Psoas muscle (tissue), 8 donors: ENCODE results near the gene EPHA2. TPM values are rescaled to one million over a fixed set of nuclear protein-coding genes. Genes with fewer than 3 reads are reported as not detected.
A peak's percentile ranks its signal among the peaks of the same experiment; 100 is the strongest.
"Not testable (repeated sequence)": the region's sequence is repeated elsewhere in the genome, so short reads cannot be mapped to it uniquely, and the experiment has no call there.

Source experiments
- ATAC-seq, 4 donors: fragments of 200-7000 bp; cut with Tn5 transposase; one replicate each; pipeline ENCODE4 v1.9.1; 2020; ENCODE audit warnings: moderate library complexity in 3 of 4, mild to moderate bottlenecking in 2 of 4
- DNase-seq, 2 donors: peaks; one replicate each; pipeline ENCODE4 v3.0.0-alpha.2; 2020
- H3K27ac ChIP-seq: fragments of 200-600 bp; one replicate; pipeline ENCODE4 v1.8.0; 2022
- H3K27me3 ChIP-seq, 3 donors: fragments of 200-600 bp in 1 of 3; one replicate each; pipeline versions ENCODE4 v1.6.1 to v1.8.0; 2013 to 2022; ENCODE audit warnings: low read length in 2 of 3, mild to moderate bottlenecking in 2 of 3, moderate library complexity in 1 of 3; ENCODE audit not compliant: insufficient read depth in 3 of 3
- H3K36me3 ChIP-seq, 2 donors: fragments of 200-600 bp in 1 of 2; one replicate each; pipeline versions ENCODE4 v1.6.1 to v1.8.0; 2013 to 2022; ENCODE audit warnings: low read depth in 1 of 2, mild to moderate bottlenecking in 1 of 2, moderate library complexity in 1 of 2; ENCODE audit not compliant: insufficient read depth in 1 of 2
- H3K4me1 ChIP-seq: fragments of 200-600 bp; one replicate; pipeline ENCODE4 v1.8.0; 2022
- H3K4me3 ChIP-seq: fragments of 200-600 bp; one replicate; pipeline ENCODE4 v1.8.0; 2022; ENCODE audit warnings: mild to moderate bottlenecking
- H3K9me3 ChIP-seq: fragments of 200-600 bp; one replicate; pipeline ENCODE4 v1.8.0; 2022
- WGBS, 3 donors: extraction: QIAGEN DNeasy Blood & Tissue Kit; methylation state at CpG; one replicate each; pipeline versions ENCODE4 v1.1.6 to v1.1.7; 2013; 5-methylcytosine and 5-hydroxymethylcytosine counted together
- intact Hi-C, 2 donors: fragments of 100-400 bp; cut with DNase I; formaldehyde crosslinking; loops; one replicate each; pipeline versions ENCODE4 v1.11.0 to v1.14.2; 2022
- polyA plus RNA-seq, 3 donors: library from polyadenylated mRNA; stranded (reverse); fragments of 200-250 nt; gene quantifications; one replicate each; pipeline ENCODE4 v1.2.3, GENCODE V29; 2013
- total RNA-seq, 4 donors: library from RNA; stranded (reverse); fragmentation: NEBNext Ultra II Directional in 2 of 4; extraction: Animal tissue kit (Norgen Biotek cat#: 25700) in 2 of 4; gene quantifications; one replicate each; pipeline versions ENCODE4 v1.2.1 to v1.2.4, GENCODE V29; 2021 to 2023
- TF ChIP-seq, protein P1 (sequence below): fragments of 200-600 bp; IDR thresholded peaks from one replicate; pipeline ENCODE4 v1.8.0; 2022; ENCODE audit warnings: antibody characterized with exemption
- donor health status: healthy with polysubstance abuse.
- donor health status: DM: no; HTN: no; CAD: no; lungs with moderate emphysema.
- donor health status: Bipolar disorder and iron deficiency.
- donor health status: healthy.
- donor health status: DM: yes; HTN: yes; CAD: no.
- donor health status: DM: no; HTN: no; CAD: no.
- donor health status: DM: no; HTN: no; CAD: no.
- donor health status: DM: yes; HTN: yes; CAD: no.

The EPHA2 gene
- total and polyA plus RNA-seq, 7 donors, result 1.3 to 8.0 (median 3.2) TPM

DNA sequence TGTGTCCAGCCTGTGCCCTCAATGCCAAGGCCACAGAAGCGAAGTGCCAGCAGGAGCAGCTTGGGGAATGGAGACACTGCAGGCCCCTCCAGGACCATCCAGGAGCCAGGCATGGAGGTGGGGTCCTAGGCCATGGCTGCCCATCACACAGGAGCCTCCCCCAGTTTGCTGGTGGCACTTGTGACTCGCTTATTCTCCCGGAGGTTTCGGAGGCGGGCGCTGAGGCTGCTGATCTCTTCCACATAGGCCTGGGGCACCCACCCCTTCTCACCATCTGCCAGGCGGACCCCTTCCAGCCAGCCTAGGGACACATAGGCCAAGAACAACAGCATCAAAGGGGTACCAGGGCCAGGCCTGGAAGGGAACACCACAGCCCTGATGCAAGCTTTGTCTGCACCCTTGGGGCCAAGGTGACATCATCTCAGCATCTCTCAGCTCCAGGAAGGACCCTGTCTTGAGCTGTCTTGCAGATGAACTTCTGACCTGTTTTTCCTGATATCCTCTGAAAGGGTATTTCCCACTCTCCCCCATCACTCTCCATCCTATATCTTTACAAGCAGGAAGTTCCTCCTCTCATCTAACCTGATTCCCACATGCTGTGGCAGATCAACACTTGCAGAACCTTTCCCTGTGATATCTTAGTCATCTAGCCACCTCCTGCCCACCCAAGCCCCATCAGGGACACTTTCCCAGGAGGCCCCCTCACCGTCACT is 42.7 kb upstream of the EPHA2 start:
- Histone ChIP-seq H3K9me3 (no peaks in the 10 kb centered on the region), H3K27me3 (no peaks in the 10 kb centered on the region), H3K4me1 (no peaks in the 10 kb centered on the region), H3K4me3 (no peak overlapping the region), H3K36me3 (no peaks in the 10 kb centered on the region), H3K27ac (no peak overlapping the region)
- no peak for ATAC-seq
- WGBS, 3 donors, result 89 to 98% (median 92%) methylated on average over 8 of the region's 8 CpGs
- peak in 1 of 2 donors; percentile 23 for DNase-seq
- TF ChIP-seq, protein P1, sequence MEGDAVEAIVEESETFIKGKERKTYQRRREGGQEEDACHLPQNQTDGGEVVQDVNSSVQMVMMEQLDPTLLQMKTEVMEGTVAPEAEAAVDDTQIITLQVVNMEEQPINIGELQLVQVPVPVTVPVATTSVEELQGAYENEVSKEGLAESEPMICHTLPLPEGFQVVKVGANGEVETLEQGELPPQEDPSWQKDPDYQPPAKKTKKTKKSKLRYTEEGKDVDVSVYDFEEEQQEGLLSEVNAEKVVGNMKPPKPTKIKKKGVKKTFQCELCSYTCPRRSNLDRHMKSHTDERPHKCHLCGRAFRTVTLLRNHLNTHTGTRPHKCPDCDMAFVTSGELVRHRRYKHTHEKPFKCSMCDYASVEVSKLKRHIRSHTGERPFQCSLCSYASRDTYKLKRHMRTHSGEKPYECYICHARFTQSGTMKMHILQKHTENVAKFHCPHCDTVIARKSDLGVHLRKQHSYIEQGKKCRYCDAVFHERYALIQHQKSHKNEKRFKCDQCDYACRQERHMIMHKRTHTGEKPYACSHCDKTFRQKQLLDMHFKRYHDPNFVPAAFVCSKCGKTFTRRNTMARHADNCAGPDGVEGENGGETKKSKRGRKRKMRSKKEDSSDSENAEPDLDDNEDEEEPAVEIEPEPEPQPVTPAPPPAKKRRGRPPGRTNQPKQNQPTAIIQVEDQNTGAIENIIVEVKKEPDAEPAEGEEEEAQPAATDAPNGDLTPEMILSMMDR, result no peak
- intact Hi-C loops, result no loop called here

DNA sequence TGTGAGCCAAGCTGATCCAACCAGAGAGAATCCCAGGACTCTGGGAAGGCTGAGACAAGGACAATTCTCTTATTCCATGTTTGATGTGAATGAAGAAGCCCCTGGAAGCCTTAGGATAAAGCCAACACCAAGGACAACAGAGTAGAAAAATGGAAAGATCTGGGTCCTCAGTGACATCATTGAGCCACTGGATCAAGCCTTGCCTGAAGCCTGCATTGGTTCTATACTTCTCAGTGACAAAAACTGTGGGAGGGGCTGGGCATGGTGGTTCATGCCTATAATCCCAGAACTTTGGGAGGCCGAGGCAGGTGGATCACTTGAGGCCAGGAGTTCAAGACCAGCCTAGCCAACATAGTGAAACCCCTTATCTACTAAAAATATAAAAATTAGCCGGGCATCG is 41.0 kb upstream of the EPHA2 start:
- Histone ChIP-seq H3K27ac (no peak overlapping the region), H3K36me3 (no peaks in the 10 kb centered on the region), H3K4me3 (no peak overlapping the region), H3K9me3 (no peaks in the 10 kb centered on the region), H3K4me1 (no peaks in the 10 kb centered on the region), H3K27me3 (peaks cover 0 to 1% (median 0%) of the 10 kb centered on the region in 3 donors)
- DNase-seq, result peak in 1 of 2 donors; percentile 1
- ATAC-seq, result no peak
- 64 to 83% (median 67%) methylated on average over 3 of the region's 3 CpGs for WGBS, 3 donors
- intact Hi-C loops, result no loop called here
- TF ChIP-seq, protein P1, result no peak

DNA sequence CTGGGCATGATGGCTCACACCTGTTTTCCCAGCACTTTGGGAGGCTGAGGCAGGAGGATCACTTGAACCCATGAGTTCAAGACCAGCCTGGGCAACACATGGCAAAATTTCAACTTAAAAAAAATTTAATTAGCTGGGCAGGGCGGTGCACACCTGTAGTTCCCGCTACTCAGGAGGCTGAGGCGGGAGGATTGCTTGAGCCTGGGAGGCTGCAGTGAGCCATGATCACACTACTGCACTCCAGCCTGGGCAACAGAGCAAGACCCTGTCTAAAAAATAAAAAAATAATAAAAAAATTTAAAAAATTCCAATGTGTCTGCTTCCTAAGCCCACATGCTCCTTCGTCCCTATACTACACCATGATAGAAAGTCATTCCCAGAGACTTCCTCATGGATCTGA is 40.3 kb upstream of the EPHA2 start:
- intact Hi-C loops, H3K9me3 ChIP-seq, H3K36me3 ChIP-seq, H3K4me3 ChIP-seq, H3K27ac ChIP-seq, ATAC-seq, H3K27me3 ChIP-seq, DNase-seq, H3K4me1 ChIP-seq: not testable (repeated sequence)
- WGBS, 3 donors, result 90 to 96% (median 93%) methylated on average over 4 of the region's 4 CpGs

DNA sequence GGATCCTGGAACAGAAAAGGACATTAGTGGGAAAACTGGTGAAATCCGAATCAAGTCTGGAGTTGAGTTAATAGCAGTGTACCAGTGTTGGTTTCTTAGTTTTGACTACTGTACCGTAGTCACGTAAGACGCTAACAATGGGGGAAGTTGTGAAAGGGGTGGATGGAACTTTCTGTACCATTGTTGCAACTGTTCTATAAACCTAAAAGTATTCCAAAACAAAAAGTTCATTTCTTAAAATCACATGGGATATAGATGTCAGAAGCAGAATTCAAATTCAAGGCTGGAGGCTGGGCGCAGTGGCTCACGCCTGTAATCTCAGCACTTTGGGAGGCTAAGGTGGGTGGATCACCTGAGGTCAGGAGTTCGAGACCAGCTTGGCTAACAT is 39.6 kb upstream of the EPHA2 start:
- no peak for ATAC-seq
- no peak for DNase-seq
- Histone ChIP-seq H3K4me3 (no peak overlapping the region), H3K27ac (no peak overlapping the region), H3K4me1 (no peaks in the 10 kb centered on the region), H3K9me3 (no peaks in the 10 kb centered on the region), H3K36me3 (no peaks in the 10 kb centered on the region), H3K27me3 (peaks cover 0 to 3% (median 0%) of the 10 kb centered on the region in 3 donors)
- TF ChIP-seq, protein P1, result no peak
- intact Hi-C loops, result no loop called here
- WGBS, 3 donors, result 86 to 91% (median 90%) methylated on average over 7 of the region's 7 CpGs

DNA sequence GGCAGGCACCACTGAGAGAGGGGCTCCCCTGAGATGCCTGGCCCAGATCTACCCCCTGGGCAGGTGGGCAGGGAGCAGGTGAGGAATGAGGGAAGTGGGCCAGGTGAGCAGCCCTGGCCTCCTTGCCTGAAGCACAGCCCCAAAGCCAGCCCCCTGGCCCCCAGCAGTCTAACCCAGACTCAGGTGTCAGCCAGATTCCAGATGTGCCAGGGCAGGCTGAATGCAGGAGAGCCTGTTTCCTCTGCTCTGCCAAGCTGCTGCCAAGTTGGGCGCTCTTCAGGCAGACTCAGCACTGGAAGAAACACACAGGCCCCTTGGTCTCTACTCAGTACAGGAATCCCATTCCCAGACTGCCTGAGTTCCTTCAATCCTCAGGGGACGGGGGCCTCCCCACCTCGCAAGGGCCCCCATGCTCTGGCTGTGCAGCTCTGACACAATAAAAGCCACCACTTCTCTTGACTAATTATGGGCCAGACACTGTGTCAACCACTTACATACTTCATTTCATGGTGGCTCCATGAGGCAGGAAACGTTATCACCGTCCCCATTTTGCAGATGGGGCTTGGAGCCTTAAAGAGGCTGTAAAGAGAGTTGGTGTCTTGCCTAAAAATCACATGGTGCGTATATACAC is 36.2 kb upstream of the EPHA2 start:
- no peaks in the 10 kb centered on the region for H3K36me3 ChIP-seq
- H3K9me3 ChIP-seq, result no peaks in the 10 kb centered on the region
- H3K27me3 ChIP-seq, result peaks cover 0 to 10% (median 9%) of the 10 kb centered on the region in 3 donors
- intact Hi-C loops, result no loop called here
- WGBS, 3 donors, result 52 to 55% (median 54%) methylated on average over 6 of the region's 6 CpGs
- H3K4me1 ChIP-seq, result no peaks in the 10 kb centered on the region
- DNase-seq (no peak), ATAC-seq (no peak)
- no peak overlapping the region for H3K27ac ChIP-seq
- TF ChIP-seq, protein P1, result no peak
- H3K4me3 ChIP-seq, result no peak overlapping the region
